ENCODE data around the gene KCNQ1. TPM values are rescaled to one million over a fixed set of nuclear protein-coding genes. Genes with fewer than 3 reads are reported as not detected.

KCNQ1 gene
- polyA plus RNA-seq, 1 donor from 2014 or later = not detected

- H3K9me2 ChIP-seq (ENCODE audit: insufficient read depth, low read length) = no peaks in the 10 kb centered on the region
- H2AFZ ChIP-seq (ENCODE audit: low read depth, low read length) = no peak overlapping the region
- no peaks in the 10 kb centered on the region for H4K20me1 ChIP-seq (ENCODE audit: insufficient read depth)
- H3K36me3 ChIP-seq (ENCODE audit: insufficient read depth, low read length) = no peaks in the 10 kb centered on the region
- H3K27ac ChIP-seq (ENCODE audit: low read length) = no peak overlapping the region
- no peaks in the 10 kb centered on the region for H3K9me3 ChIP-seq (ENCODE audit: low read length)
- H3K79me2 ChIP-seq (replicated peaks; ENCODE audit: insufficient read depth, low read length) = no peaks in the 10 kb centered on the region
- TF ChIP-seq CTCF (IDR thresholded peaks at IDR 0.05; ENCODE audit: poor library complexity, severe bottlenecking) (no peak), EZH2 (IDR thresholded peaks at IDR 0.05; ENCODE audit: borderline replicate concordance, insufficient read depth, low read length, poor library complexity, severe bottlenecking) (no peak), POLR2AphosphoS5 (IDR thresholded peaks at IDR 0.05) (no peak), TAF1 (IDR thresholded peaks at IDR 0.05; ENCODE audit: low read depth) (no peak), EP300 (conservative IDR thresholded peaks at IDR 0.05; ENCODE audit: poor library complexity, severe bottlenecking) (no peak), SMC3 (conservative IDR thresholded peaks at IDR 0.05; ENCODE audit: poor library complexity) (no peak), REST (IDR thresholded peaks at IDR 0.05; ENCODE audit: borderline replicate concordance) (no peak), RAD21 (conservative IDR thresholded peaks at IDR 0.05) (no peak), MXI1 (conservative IDR thresholded peaks at IDR 0.05; ENCODE audit: poor library complexity, severe bottlenecking) (no peak)
- no peak overlapping the region for H3K9ac ChIP-seq (ENCODE audit: low read length)
- H3F3A ChIP-seq (ENCODE audit: insufficient read depth, low read length, poor library complexity, severe bottlenecking) = no peaks in the 10 kb centered on the region
- H3K27me3 ChIP-seq (ENCODE audit: insufficient read depth, low read depth, low read length) = no peaks in the 10 kb centered on the region
- no peak overlapping the region for H3K4me2 ChIP-seq (ENCODE audit: low read length)
- H3K4me3 ChIP-seq (ENCODE audit: low read length) = no peak overlapping the region
These were observed 294.9 kb downstream of the KCNQ1 start for GRCh38 chr11:2739531-2740274.

GRCh38 chr11:2740275-2740940 is 295.6 kb downstream of the KCNQ1 start:
- no peak overlapping the region for H3K4me2 ChIP-seq (ENCODE audit: low read length)
- H4K20me1 ChIP-seq (ENCODE audit: insufficient read depth) = no peaks in the 10 kb centered on the region
- H3K27ac ChIP-seq (ENCODE audit: low read length) = no peak overlapping the region
- H3K9me2 ChIP-seq (ENCODE audit: insufficient read depth, low read length) = no peaks in the 10 kb centered on the region
- no peak overlapping the region for H2AFZ ChIP-seq (ENCODE audit: low read depth, low read length)
- no peaks in the 10 kb centered on the region for H3F3A ChIP-seq (ENCODE audit: insufficient read depth, low read length, poor library complexity, severe bottlenecking)
- H3K27me3 ChIP-seq (ENCODE audit: insufficient read depth, low read depth, low read length) = no peaks in the 10 kb centered on the region
- no peak overlapping the region for H3K9ac ChIP-seq (ENCODE audit: low read length)
- TF ChIP-seq EP300 (conservative IDR thresholded peaks at IDR 0.05; ENCODE audit: poor library complexity, severe bottlenecking) (no peak), CTCF (IDR thresholded peaks at IDR 0.05; ENCODE audit: poor library complexity, severe bottlenecking) (no peak), TAF1 (IDR thresholded peaks at IDR 0.05; ENCODE audit: low read depth) (no peak), POLR2AphosphoS5 (IDR thresholded peaks at IDR 0.05) (no peak), SMC3 (conservative IDR thresholded peaks at IDR 0.05; ENCODE audit: poor library complexity) (no peak), MXI1 (conservative IDR thresholded peaks at IDR 0.05; ENCODE audit: poor library complexity, severe bottlenecking) (no peak), REST (IDR thresholded peaks at IDR 0.05; ENCODE audit: borderline replicate concordance) (no peak), RAD21 (conservative IDR thresholded peaks at IDR 0.05) (no peak), EZH2 (IDR thresholded peaks at IDR 0.05; ENCODE audit: borderline replicate concordance, insufficient read depth, low read length, poor library complexity, severe bottlenecking) (no peak)
- no peaks in the 10 kb centered on the region for H3K79me2 ChIP-seq (replicated peaks; ENCODE audit: insufficient read depth, low read length)
- H3K9me3 ChIP-seq (ENCODE audit: low read length) = no peaks in the 10 kb centered on the region
- H3K4me3 ChIP-seq (ENCODE audit: low read length) = no peak overlapping the region
- no peaks in the 10 kb centered on the region for H3K36me3 ChIP-seq (ENCODE audit: insufficient read depth, low read length)

All from neural cell (in vitro differentiated cells).